Loucy (cell line): ENCODE results near the gene LAMC3.

Experiments
- H2AFZ ChIP-seq: fragments of 200-600 bp; sonication (generic); 2 replicates; pipeline ENCODE4 v1.6.0; 2016; ENCODE audit warnings: antibody characterized with exemption, mild to moderate bottlenecking, low read length, moderate library complexity
- H3F3A ChIP-seq: fragments of 200-600 bp; 2 replicates; pipeline ENCODE4 v1.6.0; 2016; ENCODE audit warnings: antibody characterized with exemption, low read depth, mild to moderate bottlenecking
- H3K27me3 ChIP-seq: fragments of 200-600 bp; sonication (generic); 2 replicates; pipeline ENCODE4 v1.6.1; 2014; ENCODE audit warnings: low read length, mild to moderate bottlenecking; ENCODE audit not compliant: insufficient read depth, poor library complexity, severe bottlenecking
- H3K36me3 ChIP-seq: fragments of 200-600 bp; sonication (generic); 2 replicates; pipeline ENCODE4 v1.6.1; 2016; ENCODE audit warnings: low read length; ENCODE audit not compliant: insufficient read depth
- H3K4me1 ChIP-seq: fragments of 200-600 bp; sonication (generic); 2 replicates; pipeline ENCODE4 v1.5.1; 2014; ENCODE audit warnings: low read length, mild to moderate bottlenecking; ENCODE audit not compliant: insufficient read depth, poor library complexity, severe bottlenecking
- H3K4me2 ChIP-seq: fragments of 200-600 bp; sonication (generic); 2 replicates; pipeline ENCODE4 v1.6.0; 2014; ENCODE audit warnings: antibody characterized with exemption, low read length, low read depth, mild to moderate bottlenecking; ENCODE audit not compliant: poor library complexity, severe bottlenecking
- H3K4me3 ChIP-seq: fragments of 200-600 bp; sonication (generic); 2 replicates; pipeline ENCODE4 v1.5.1; 2014; ENCODE audit warnings: low read length, mild to moderate bottlenecking, mixed read lengths; ENCODE audit not compliant: poor library complexity, severe bottlenecking
- H3K79me2 ChIP-seq: fragments of 200-600 bp; sonication (generic); 2 replicates; pipeline ENCODE4 v1.6.1; 2014; ENCODE audit warnings: low read length; ENCODE audit not compliant: insufficient read depth
- H3K9ac ChIP-seq: fragments of 200-600 bp; sonication (generic); 2 replicates; pipeline ENCODE4 v1.6.0; 2014; ENCODE audit warnings: mild to moderate bottlenecking, low read depth, low read length, moderate library complexity; ENCODE audit not compliant: poor library complexity, severe bottlenecking
- H3K9me2 ChIP-seq: fragments of 200-600 bp; sonication (generic); replicated peaks from 2 replicates; pipeline ENCODE4 v1.6.1; 2016; ENCODE audit warnings: low read depth, low read length, mixed read lengths
- H3K9me3 ChIP-seq: fragments of 200-600 bp; sonication (generic); 2 replicates; pipeline ENCODE4 v1.6.1; 2014; ENCODE audit warnings: mild to moderate bottlenecking, antibody characterized with exemption, low read length, low read depth; ENCODE audit not compliant: insufficient read depth
- H4K20me1 ChIP-seq: fragments of 200-600 bp; sonication (generic); 2 replicates; pipeline ENCODE4 v1.6.0; 2014; ENCODE audit warnings: antibody characterized with exemption, low read length, mild to moderate bottlenecking; ENCODE audit not compliant: insufficient read depth, poor library complexity, severe bottlenecking
- EZH2phosphoT487 ChIP-seq: fragments of 200-600 bp; IDR thresholded peaks from 2 replicates; pipeline ENCODE4 v1.6.1; 2018; ENCODE audit warnings: antibody characterized with exemption, mild to moderate bottlenecking, moderate library complexity, borderline replicate concordance
- TF ChIP-seq, protein P1 (sequence below): fragments of 200-600 bp; sonication (generic); conservative IDR thresholded peaks from 2 replicates; pipeline ENCODE4 v1.5.1; 2014; ENCODE audit warnings: mild to moderate bottlenecking, antibody characterized with exemption, low read length

LAMC3 gene

GRCh38 chr9:131082774-131083512, 74.0 kb downstream of the LAMC3 start:
- H3K9me2 ChIP-seq = no peaks in the 10 kb centered on the region
- no peak overlapping the region for H3K9ac ChIP-seq
- H3F3A ChIP-seq = no peaks in the 10 kb centered on the region
- TF ChIP-seq, protein P1, sequence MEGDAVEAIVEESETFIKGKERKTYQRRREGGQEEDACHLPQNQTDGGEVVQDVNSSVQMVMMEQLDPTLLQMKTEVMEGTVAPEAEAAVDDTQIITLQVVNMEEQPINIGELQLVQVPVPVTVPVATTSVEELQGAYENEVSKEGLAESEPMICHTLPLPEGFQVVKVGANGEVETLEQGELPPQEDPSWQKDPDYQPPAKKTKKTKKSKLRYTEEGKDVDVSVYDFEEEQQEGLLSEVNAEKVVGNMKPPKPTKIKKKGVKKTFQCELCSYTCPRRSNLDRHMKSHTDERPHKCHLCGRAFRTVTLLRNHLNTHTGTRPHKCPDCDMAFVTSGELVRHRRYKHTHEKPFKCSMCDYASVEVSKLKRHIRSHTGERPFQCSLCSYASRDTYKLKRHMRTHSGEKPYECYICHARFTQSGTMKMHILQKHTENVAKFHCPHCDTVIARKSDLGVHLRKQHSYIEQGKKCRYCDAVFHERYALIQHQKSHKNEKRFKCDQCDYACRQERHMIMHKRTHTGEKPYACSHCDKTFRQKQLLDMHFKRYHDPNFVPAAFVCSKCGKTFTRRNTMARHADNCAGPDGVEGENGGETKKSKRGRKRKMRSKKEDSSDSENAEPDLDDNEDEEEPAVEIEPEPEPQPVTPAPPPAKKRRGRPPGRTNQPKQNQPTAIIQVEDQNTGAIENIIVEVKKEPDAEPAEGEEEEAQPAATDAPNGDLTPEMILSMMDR = no peak
- TF ChIP-seq EZH2phosphoT487 = no peak
- H3K4me3 ChIP-seq = no peak overlapping the region
- H3K4me1 ChIP-seq = no peaks in the 10 kb centered on the region
- no peak overlapping the region for H2AFZ ChIP-seq
- H4K20me1 ChIP-seq = no peaks in the 10 kb centered on the region
- no peaks in the 10 kb centered on the region for H3K9me3 ChIP-seq
- H3K79me2 ChIP-seq = no peaks in the 10 kb centered on the region
- no peaks in the 10 kb centered on the region for H3K27me3 ChIP-seq
- no peak overlapping the region for H3K4me2 ChIP-seq
- no peaks in the 10 kb centered on the region for H3K36me3 ChIP-seq

GRCh38 chr9:131084661-131085369, 75.8 kb downstream of the LAMC3 start:
- H3K27me3 ChIP-seq = no peaks in the 10 kb centered on the region
- H3K4me1 ChIP-seq = no peaks in the 10 kb centered on the region
- H3K9me3 ChIP-seq = no peaks in the 10 kb centered on the region
- no peaks in the 10 kb centered on the region for H3F3A ChIP-seq
- no peaks in the 10 kb centered on the region for H3K36me3 ChIP-seq
- no peak overlapping the region for H3K9ac ChIP-seq
- no peak overlapping the region for H2AFZ ChIP-seq
- H4K20me1 ChIP-seq = no peaks in the 10 kb centered on the region
- TF ChIP-seq, protein P1 = no peak
- no peak for TF ChIP-seq EZH2phosphoT487
- H3K79me2 ChIP-seq = no peaks in the 10 kb centered on the region
- H3K9me2 ChIP-seq = no peaks in the 10 kb centered on the region
- no peak overlapping the region for H3K4me3 ChIP-seq
- no peak overlapping the region for H3K4me2 ChIP-seq

DNA sequence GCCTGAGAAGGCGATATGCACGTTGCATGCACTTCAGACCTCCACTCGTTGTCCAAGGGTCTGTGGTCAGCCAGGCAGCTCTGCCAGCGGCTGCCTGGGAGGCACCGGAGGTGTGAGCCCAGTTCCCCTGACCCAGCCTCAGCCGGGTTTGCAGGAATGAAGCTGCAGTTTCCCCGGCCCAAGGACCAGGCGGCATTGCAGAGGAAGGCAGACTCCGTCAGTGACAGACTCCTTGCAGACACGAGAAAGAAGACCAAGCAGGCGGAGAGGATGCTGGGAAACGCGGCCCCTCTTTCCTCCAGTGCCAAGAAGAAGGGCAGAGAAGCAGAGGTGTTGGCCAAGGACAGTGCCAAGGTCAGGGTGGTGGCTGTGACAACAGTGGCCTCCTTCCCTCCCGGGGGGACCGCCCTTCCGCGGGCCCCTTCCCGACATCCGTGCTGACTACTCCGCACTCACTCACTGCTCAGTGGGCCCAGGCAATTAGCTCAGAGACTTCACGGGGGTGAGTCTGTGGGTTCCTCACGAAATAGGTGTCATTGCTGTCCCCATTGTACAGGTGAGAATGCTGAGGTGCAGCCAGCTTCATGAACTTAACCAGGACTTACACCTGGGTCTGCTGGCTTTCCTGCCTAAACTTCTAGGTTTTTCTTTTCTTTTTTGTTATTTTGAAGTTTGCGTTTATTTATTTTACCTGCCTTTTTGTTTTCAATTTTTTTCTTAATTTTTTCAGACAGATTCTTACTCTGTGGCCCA, 76.6 kb downstream of the LAMC3 start:
- H3K4me3 ChIP-seq = no peak overlapping the region
- no peaks in the 10 kb centered on the region for H3K4me1 ChIP-seq
- no peak for TF ChIP-seq EZH2phosphoT487
- TF ChIP-seq, protein P1 = no peak
- no peak overlapping the region for H3K4me2 ChIP-seq
- no peaks in the 10 kb centered on the region for H3K9me2 ChIP-seq
- no peaks in the 10 kb centered on the region for H3K27me3 ChIP-seq
- no peaks in the 10 kb centered on the region for H4K20me1 ChIP-seq
- H3K79me2 ChIP-seq = no peaks in the 10 kb centered on the region
- no peak overlapping the region for H3K9ac ChIP-seq
- no peaks in the 10 kb centered on the region for H3K9me3 ChIP-seq
- no peaks in the 10 kb centered on the region for H3F3A ChIP-seq
- H3K36me3 ChIP-seq = no peaks in the 10 kb centered on the region
- H2AFZ ChIP-seq = no peak overlapping the region
